Limb (tissue), 2 donors: ENCODE measurements around the gene POLN.
"Not testable (repeated sequence)": the region's sequence is repeated elsewhere in the genome, so short reads cannot be mapped to it uniquely, and the experiment has no call there.

ENCODE experiments used
- DNase-seq, 2 donors: peaks; one replicate each; pipeline ENCODE4 v3.0.0-alpha.2; 2016; ENCODE audit errors: extremely low spot score in 2 of 2

The POLN gene

GRCh38 chr4:2166253-2166652 lies 75.7 kb downstream of the POLN start:
- DNase-seq: no peak

DNA sequence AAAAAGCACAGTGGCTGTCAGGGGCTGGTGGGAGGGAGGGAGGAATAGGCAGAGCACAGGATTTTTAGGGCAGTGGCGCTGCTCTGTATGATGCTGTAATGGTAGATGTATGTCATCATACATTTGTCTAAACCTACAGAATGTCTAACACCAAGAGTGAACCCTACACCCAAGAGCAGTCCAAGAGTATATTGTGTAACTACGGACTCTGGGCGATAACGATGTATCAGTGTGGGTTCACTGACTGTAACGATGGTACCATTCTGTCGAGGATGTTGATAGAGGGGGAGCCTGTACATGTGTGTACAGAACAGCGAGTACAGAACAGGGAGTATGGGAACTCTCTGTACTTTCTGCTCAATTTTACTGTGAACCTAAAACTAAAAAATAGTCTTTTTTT lies 76.5 kb downstream of the POLN start:
- DNase-seq: no peak

DNA sequence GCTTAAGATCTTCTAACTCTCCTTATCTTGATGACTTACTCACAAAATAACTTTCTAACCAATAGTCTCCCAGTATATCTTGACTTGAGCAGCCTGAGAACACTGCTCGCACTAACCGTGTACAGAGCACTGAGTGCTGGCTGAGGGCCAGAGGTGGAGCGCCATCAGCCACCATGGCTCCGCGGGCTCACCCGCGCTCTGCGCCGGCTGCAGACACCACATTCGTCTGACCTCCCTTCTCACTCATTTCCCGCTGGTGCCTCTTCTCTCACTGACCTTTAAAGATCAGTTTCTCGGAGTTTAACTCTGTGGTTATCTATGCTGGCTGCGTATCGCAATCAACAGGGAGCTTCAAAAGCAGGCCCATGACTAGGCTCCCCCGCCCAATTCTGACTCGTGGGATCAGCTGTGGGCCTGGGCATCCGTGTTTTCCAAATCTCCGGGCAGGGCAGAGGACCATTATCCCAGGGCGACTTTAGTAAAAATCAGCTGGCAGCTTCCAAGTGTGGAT lies 78.6 kb downstream of the POLN start:
- DNase-seq: no peak

DNA sequence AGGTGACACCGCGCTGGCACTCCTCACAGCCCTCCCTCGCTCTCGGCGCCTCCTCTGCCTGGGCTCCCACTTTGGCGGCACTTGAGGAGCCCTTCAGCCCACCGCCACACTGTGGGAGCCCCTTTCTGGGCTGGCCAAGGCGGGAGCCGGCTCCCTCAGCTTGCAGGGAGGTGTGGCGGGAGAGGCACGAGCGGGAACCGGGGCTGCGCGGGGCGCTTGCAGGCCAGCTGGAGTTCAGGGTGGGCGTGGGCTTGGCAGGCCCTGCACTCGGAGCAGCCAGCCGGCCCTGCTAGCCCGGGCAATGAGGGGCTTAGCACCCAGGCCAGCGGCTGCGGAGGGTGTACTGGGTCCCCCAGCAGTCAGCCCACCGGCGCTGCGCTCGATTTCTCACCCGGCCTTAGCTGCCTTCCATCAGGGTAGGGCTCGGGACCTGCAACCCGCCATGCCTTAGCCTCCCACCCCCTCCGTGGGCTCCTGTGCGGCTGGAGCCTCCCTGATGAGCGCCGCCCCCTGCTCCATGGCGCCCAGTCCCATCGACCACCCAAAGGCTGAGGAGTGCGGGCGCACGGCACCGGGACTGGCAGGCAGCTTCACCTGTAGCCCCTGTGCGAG lies 80.7 kb downstream of the POLN start:
- not testable (repeated sequence) for DNase-seq

GRCh38 chr4:2159931-2160330 lies 82.0 kb downstream of the POLN start:
- no peak for DNase-seq

DNA sequence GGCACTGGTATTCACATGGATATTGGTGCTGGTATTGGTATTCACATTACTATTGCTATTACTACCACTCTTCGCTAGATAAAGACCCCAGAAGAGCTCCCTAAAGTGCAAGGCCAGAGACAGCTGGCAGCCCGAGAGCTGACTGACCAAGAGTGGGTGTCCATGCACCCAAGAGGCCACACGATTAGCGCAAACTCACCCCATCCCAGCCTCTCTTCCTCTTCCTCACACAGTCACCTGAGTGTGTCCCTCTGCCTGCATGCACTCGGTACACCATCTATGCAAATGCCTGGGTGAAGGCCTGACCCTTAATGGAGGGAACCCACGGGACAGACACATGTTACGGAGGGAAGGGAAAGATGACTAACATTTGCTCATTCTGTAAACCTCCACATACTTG lies 86.7 kb downstream of the POLN start:
- no peak for DNase-seq

DNA sequence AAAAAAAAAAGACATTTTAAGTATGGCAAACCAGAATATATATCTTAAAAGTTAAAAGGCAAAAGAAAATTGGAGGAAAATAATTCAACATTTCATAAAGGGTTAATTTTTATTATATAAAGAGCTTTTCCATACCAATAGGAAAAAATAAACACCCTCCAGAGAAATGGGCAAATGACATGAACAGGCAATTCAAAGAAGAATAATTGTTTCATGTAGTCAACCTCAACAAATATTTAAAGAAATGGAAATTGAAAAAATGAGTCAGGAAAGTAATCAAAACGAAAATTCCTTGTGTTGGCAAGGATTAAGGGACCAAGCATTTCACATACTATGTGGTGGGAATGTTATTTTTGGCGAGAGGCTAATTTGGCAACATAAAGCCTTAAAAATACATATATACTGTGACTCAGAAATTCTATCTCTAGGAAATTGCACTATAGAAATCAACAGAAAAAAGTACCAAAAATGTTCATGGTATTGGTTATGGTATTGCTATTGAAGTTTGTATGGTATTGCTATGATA lies 87.6 kb downstream of the POLN start:
- no peak for DNase-seq

GRCh38 chr4:2151544-2151943 lies 90.4 kb downstream of the POLN start:
- DNase-seq: no peak

DNA sequence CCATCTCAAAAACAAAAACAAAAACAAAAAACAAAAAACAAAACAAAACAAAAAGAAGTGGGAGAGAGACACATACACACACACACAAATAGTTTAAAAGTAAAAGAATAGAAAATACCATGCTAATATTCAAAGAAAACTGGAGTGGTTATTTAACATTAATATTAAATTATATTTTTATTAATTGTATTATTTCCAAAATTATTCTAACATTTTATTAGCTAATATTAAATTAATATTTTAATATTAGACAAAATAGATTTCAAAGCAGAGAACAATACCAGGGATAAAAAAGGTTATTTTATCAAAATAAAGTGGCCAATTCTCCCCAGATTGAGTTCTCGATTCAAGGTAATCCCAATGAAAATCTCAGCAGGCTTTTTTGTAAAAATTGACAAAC lies 91.8 kb downstream of the POLN start:
- no peak for DNase-seq

DNA sequence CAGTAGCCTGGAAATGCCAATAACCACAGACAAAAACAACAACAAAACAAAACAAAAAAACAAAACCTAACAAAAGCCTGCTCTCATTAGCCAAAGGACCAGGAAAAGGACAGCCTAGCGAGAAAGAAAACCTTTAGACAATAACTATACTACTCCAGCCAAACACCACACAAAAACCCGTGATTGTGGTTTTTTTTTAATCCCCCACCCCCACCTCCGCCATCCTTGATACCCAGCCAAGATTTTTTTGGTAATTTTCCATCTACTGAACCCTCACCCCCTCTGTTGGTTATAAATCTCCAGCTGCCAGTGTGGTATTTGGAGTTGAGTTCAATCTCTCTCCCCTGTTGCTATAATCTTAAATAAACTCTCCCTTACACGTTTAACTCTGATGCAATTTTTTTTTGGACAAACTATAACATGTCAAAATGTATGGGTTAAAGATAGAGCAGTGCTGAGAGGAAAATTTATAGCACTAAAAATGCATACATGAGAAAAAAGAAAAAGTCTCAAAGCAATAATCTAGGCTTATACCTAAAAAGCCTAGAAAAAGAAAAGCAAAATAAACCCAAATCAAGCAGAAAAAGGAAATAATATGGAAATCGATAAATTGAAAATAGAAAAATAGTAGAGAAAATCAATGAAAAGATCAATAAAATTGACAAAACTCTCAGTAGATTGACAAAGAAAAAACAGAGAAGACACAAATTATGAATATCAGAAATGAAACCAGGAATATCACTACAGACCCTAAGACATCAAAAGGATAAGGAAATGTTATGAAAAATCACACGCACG lies 99.1 kb downstream of the POLN start:
- no peak for DNase-seq

GRCh38 chr4:2141762-2142451 lies 100.0 kb downstream of the POLN start:
- DNase-seq: no peak

DNA sequence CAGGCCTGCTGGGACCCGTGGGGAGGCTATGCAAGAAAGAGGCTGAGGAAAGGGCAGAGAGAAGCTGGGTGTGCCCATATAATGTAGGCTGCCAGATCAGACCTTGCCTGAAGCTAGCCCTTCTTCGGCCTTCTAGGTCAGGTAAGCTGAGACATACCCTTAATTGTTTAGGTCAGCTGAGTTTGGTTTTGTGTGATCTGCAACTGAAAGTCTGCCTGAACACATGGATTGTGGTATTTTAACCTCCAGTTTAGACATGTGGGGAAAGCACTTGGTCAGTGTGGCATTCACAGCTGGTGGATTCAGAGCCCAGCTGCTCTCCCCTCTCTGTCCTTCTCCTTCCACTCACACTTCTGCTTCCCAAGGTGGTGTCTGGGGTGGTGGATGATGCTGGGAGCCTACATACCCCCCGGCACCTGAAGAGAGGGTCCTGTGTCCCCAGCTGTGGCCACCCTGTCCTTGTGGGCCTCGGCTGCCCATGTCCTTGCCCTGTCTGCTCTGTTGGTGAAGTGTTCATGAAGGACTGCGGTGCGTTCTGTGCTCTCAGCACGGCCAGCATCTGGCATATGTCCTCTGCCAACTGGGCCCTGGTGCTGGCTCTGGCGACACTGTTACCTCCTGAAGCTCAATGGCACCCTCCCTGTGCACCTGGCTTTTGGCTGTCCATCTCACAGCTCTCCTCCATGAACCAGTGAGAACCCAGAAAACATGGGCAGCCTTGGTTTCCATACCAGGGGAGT lies 100.7 kb downstream of the POLN start:
- no peak for DNase-seq

DNA sequence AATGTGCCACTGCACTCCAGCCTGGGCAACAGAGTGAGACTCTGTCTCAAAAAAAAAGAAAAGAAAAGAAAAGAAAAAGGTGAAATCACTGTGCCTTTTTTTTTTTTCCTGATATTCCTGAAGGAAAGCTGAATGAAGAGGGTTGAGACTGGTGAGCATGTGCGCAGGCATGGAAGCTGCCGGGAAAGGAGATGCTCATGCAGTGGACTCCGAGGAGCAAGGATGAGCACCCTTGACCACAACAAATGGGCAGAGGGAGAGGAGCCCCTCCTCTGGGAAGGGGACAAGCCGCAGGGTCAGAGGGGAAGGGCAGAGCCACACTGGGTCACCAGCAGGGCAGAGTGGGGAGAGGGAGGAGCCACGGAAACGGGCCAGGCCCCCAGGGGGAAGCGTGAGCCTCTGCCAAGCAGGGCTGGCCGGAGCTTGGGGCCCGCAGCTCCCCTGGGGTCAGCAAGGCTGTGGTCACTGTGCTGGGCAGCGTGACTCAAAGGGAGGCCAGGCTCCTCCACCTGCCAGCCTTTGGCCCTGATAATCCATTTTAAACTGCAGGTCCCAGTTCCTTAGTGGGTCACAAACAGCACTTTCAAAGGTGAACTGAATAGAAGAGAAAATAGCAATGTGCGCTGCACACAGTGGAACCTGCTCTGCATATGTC lies 102.9 kb downstream of the POLN start:
- DNase-seq: no peak

DNA sequence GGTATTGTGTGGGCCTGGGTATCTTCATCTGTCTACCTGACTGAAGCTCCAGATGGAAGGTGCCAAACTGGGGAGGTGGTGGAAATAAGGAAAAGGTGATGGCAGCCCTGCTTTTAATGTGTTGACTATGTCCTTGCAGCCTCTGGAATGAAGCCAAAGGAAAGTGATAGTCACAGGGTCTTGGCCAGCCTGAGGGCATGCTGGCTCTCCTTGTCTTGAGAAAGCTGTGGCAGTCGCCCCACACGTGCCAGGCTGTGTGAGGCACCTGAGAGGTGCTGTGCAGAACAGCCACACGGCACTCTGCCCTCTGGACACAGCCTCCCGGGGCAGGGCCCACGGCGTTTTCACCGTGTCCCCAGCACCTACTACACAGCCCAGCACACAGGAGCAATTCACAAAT lies 105.2 kb downstream of the POLN start:
- no peak for DNase-seq

DNA sequence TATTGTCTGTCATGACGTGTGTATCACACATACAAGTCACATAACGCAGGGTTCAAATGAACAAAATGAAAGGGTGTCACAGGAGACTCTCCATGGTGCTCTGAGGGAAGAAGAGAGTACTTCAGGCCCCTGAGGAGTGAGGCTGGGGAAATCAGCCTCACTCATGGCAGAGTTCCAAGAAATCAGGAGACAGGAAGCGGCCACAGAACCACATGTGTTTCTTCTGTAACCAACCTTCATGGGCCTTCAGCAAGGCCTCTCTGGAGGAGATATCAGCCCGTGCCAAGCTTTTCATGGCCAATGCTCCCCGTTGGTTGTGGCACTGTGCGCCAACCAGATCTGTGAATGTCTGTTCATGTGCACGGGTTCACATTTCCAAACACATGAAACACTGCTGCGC lies 106.8 kb downstream of the POLN start:
- peak in 1 of 2 donors; percentile 19 for DNase-seq

DNA sequence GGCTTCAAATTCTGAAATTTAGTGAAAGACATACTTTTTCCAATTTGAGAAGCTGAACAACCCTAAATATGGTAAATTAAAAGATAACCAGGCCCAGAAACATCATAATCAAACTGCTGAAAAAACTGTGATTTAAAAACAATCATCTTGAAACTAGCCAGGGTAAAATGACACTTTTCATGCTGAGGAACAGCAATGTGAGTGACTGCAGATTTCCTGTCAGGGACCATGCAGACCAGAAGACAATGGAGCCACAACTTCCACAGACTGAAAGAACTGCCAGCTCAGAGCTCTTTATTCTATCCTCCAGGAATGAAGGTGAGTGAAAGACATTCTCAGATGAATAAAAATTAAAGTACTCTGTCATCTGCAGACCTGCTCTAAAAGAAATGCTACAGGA lies 109.5 kb downstream of the POLN start:
- DNase-seq: no peak

DNA sequence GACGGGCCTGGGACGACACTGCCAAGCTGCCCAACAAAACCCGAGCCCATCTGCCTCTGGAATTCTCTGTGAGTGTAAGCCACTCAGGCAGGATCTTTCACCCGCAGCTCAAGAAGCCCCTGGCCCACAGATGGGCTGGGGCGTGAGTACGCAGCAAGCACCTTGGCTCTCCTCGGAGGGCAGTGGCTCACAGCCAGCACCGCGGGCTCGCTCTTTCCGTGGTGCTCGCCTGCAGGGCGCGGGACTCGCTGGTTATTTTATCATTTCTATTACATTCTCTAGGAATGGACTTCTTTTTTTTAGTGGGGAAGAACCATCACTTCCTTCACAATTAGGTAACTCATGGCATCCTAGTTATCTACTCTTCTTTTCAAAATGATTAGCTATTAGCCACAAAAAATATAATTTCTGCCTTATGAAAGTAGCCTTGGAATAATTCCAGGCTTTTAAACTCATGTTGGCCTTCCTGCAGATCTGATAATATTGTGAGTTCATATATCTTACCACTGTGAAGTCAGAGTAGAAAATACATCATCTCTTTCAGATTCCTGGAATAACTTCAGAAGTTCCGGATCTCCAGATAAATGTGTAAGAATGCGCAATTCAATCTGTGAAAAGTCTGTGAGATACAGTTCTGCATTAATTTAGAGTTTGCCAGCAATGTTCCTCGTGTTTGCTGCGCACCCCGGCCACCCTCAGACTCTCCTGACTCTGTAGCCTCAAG lies 114.2 kb downstream of the POLN start:
- DNase-seq: no peak

- DNase-seq: no peak
These were observed 115.4 kb downstream of the POLN start for GRCh38 chr4:2126309-2127043.

DNA sequence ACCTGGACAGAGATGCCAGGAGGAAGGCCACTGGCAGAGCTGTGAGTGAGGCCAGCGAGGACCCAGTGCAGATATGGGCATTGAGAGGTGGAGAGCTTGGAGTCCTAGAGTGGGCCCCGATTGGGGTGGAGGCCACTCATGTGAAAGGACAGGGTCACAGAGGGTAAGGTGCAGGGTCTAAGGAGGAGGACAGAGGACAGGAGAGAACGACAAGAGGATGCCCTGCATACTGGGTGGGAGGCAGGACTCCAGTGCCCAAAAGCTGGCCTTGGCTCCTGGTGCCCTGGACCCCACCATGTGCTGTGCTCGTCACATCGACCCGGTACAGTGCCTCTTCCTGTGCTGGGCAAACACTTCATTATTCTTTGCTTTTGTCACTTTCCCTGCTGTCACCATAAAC lies 116.1 kb downstream of the POLN start:
- no peak for DNase-seq

GRCh38 chr4:2125023-2125422 lies 116.9 kb downstream of the POLN start:
- DNase-seq: no peak
